ENCODE results near the gene BICD1. TPM values are rescaled to one million over a fixed set of nuclear protein-coding genes. Genes with fewer than 3 reads are reported as not detected.

Gene BICD1
- polyA plus RNA-seq, 1 of the 3 experiments (the other 2 are of a cell fraction), result 12.1 TPM

DNA sequence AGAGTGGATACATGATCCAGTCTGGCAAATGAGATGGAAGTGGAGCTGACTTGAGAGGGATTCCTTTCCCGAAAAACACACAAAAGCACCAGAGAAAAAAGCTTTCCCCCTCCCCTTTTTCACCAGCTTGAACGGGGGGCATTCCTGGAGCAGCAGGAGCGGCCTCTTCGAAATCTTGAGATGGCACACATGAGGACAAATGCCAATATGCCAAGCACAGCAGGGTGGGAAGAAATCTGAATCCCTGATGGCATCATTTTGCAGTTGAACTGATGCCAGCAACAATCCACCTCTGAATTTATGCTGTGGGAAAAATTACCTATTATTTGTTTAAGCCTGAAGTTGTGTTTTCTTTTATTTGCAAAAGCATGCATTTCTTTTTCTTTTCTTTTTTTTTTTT is 29.7 kb upstream of the BICD1 start:
- H3K27ac ChIP-seq (ENCODE audit: low read depth in 2 of 2, low read length in 1 of 2), result no peak overlapping the region
- H3K4me2 ChIP-seq, result no peak overlapping the region
- POLR2A ChIA-PET, result no interaction called here
- H3K9ac ChIP-seq, result no peak overlapping the region
- no peak for DNase-seq
- H3F3A ChIP-seq (replicated peaks; ENCODE audit: insufficient read depth), result no peaks in the 10 kb centered on the region
- WGBS (ENCODE audit: low lambda C conversion rate), result 86% methylated on average over 4 of the region's 4 CpGs
- CTCF ChIA-PET, result interaction anchor here (1.5 kb wide), 1 partner anchor 233 kb away, joined by 3 read pairs; no protein-coding TSS in a partner anchor
- H2AFZ ChIP-seq (ENCODE audit: low read depth), result no peak overlapping the region
- H3K9me2 ChIP-seq, result no peaks in the 10 kb centered on the region
- TF ChIP-seq TAF1 (IDR thresholded peaks at IDR 0.05; ENCODE audit: borderline replicate concordance, low read depth, low read length), result no peak
- TF ChIP-seq, protein P1, sequence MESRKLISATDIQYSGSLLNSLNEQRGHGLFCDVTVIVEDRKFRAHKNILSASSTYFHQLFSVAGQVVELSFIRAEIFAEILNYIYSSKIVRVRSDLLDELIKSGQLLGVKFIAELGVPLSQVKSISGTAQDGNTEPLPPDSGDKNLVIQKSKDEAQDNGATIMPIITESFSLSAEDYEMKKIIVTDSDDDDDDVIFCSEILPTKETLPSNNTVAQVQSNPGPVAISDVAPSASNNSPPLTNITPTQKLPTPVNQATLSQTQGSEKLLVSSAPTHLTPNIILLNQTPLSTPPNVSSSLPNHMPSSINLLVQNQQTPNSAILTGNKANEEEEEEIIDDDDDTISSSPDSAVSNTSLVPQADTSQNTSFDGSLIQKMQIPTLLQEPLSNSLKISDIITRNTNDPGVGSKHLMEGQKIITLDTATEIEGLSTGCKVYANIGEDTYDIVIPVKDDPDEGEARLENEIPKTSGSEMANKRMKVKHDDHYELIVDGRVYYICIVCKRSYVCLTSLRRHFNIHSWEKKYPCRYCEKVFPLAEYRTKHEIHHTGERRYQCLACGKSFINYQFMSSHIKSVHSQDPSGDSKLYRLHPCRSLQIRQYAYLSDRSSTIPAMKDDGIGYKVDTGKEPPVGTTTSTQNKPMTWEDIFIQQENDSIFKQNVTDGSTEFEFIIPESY (IDR thresholded peaks at IDR 0.05; ENCODE audit: borderline replicate concordance, low read depth), result no peak
- H3K4me1 ChIP-seq (ENCODE audit: control insufficient read depth in 1 of 2, insufficient read depth in 2 of 2, low read depth in 1 of 2, low read length in 1 of 2), result no peaks in the 10 kb centered on the region; a peak in 1 of 4 replicates
- H3K27me3 ChIP-seq (ENCODE audit: insufficient read depth), result no peaks in the 10 kb centered on the region
- H3K9me3 ChIP-seq, result no peaks in the 10 kb centered on the region; the same call in 1 of the 2 replicates
- H4K20me1 ChIP-seq (ENCODE audit: insufficient read depth), result no peaks in the 10 kb centered on the region
- no peaks in the 10 kb centered on the region for H3K36me3 ChIP-seq (replicated peaks in 1 of 2; ENCODE audit: control insufficient read depth in 1 of 2, insufficient read depth in 2 of 2, low read length in 1 of 2)
- no peaks in the 10 kb centered on the region for H3K79me2 ChIP-seq (ENCODE audit: insufficient read depth)
- H3K4me3 ChIP-seq (ENCODE audit: low read depth in 2 of 2, low read length in 1 of 2), result no peak overlapping the region

DNA sequence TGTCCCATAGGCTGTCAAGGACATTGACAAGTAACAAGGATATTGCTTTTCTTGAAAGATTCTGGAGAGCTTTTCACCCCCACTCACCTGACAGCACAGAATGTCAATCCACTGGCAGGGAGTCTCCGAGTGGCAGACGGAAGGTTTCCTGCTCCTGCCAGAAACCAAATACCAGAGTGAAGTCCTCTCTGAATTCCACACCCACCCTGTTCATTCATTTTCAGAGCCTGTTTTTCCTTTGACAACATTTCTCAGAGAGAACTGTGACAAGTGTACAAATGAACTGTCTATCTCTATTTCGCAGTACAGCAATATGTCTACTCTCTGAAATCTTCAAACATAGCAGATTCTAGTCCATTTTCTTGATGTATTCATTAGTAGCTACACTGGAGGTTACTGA is 26.2 kb upstream of the BICD1 start:
- Histone ChIP-seq H3K4me3 (ENCODE audit: low read depth in 2 of 2, low read length in 1 of 2) (no peak overlapping the region), H2AFZ (ENCODE audit: low read depth) (no peak overlapping the region), H3K79me2 (ENCODE audit: insufficient read depth) (no peaks in the 10 kb centered on the region), H3F3A (replicated peaks; ENCODE audit: insufficient read depth) (peaks cover 11% of the 10 kb centered on the region), H4K20me1 (ENCODE audit: insufficient read depth) (no peaks in the 10 kb centered on the region), H3K4me2 (no peak overlapping the region), H3K36me3 (replicated peaks in 1 of 2; ENCODE audit: control insufficient read depth in 1 of 2, insufficient read depth in 2 of 2, low read length in 1 of 2) (no peaks in the 10 kb centered on the region), H3K27me3 (ENCODE audit: insufficient read depth) (no peaks in the 10 kb centered on the region), H3K27ac (ENCODE audit: low read depth in 2 of 2, low read length in 1 of 2) (no peak overlapping the region), H3K9me3 (no peaks in the 10 kb centered on the region), H3K9ac (no peak overlapping the region), H3K4me1 (ENCODE audit: control insufficient read depth in 1 of 2, insufficient read depth in 2 of 2, low read depth in 1 of 2, low read length in 1 of 2) (peaks cover 0 to 5% of the 10 kb centered on the region in 2 experiments; a peak in 1 of 4 replicates), H3K9me2 (no peaks in the 10 kb centered on the region)
- DNase-seq, result no peak
- ChIA-PET POLR2A (no interaction called here), CTCF (interaction anchor here (1.7 kb wide), 1 partner anchor 20 kb away, joined by 6 read pairs; no protein-coding TSS in a partner anchor)
- no peak for TF ChIP-seq SMC3 (IDR thresholded peaks at IDR 0.05; ENCODE audit: low read depth, low read length)
- no peak for TF ChIP-seq FOXM1 (IDR thresholded peaks at IDR 0.05; ENCODE audit: low read depth)
- TF ChIP-seq, protein P2, sequence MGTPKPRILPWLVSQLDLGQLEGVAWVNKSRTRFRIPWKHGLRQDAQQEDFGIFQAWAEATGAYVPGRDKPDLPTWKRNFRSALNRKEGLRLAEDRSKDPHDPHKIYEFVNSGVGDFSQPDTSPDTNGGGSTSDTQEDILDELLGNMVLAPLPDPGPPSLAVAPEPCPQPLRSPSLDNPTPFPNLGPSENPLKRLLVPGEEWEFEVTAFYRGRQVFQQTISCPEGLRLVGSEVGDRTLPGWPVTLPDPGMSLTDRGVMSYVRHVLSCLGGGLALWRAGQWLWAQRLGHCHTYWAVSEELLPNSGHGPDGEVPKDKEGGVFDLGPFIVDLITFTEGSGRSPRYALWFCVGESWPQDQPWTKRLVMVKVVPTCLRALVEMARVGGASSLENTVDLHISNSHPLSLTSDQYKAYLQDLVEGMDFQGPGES (IDR thresholded peaks at IDR 0.05; ENCODE audit: low read depth, low read length), result no peak
- TF ChIP-seq, protein P3, sequence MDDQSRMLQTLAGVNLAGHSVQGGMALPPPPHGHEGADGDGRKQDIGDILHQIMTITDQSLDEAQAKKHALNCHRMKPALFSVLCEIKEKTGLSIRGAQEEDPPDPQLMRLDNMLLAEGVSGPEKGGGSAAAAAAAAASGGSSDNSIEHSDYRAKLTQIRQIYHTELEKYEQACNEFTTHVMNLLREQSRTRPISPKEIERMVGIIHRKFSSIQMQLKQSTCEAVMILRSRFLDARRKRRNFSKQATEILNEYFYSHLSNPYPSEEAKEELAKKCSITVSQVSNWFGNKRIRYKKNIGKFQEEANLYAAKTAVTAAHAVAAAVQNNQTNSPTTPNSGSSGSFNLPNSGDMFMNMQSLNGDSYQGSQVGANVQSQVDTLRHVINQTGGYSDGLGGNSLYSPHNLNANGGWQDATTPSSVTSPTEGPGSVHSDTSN (IDR thresholded peaks at IDR 0.05), result no peak
- no peak for TF ChIP-seq MEF2A (IDR thresholded peaks at IDR 0.05; ENCODE audit: borderline replicate concordance, low read depth)
- TF ChIP-seq YY1 (IDR thresholded peaks at IDR 0.05; ENCODE audit: low read depth), result no peak
- TF ChIP-seq TEAD4 (IDR thresholded peaks at IDR 0.05; ENCODE audit: borderline replicate concordance, insufficient read depth), result no peak
- TF ChIP-seq, protein P4, sequence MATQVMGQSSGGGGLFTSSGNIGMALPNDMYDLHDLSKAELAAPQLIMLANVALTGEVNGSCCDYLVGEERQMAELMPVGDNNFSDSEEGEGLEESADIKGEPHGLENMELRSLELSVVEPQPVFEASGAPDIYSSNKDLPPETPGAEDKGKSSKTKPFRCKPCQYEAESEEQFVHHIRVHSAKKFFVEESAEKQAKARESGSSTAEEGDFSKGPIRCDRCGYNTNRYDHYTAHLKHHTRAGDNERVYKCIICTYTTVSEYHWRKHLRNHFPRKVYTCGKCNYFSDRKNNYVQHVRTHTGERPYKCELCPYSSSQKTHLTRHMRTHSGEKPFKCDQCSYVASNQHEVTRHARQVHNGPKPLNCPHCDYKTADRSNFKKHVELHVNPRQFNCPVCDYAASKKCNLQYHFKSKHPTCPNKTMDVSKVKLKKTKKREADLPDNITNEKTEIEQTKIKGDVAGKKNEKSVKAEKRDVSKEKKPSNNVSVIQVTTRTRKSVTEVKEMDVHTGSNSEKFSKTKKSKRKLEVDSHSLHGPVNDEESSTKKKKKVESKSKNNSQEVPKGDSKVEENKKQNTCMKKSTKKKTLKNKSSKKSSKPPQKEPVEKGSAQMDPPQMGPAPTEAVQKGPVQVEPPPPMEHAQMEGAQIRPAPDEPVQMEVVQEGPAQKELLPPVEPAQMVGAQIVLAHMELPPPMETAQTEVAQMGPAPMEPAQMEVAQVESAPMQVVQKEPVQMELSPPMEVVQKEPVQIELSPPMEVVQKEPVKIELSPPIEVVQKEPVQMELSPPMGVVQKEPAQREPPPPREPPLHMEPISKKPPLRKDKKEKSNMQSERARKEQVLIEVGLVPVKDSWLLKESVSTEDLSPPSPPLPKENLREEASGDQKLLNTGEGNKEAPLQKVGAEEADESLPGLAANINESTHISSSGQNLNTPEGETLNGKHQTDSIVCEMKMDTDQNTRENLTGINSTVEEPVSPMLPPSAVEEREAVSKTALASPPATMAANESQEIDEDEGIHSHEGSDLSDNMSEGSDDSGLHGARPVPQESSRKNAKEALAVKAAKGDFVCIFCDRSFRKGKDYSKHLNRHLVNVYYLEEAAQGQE (IDR thresholded peaks at IDR 0.05; ENCODE audit: low read depth, low read length), result no peak
- TF ChIP-seq TAF1 (IDR thresholded peaks at IDR 0.05; ENCODE audit: borderline replicate concordance, low read depth, low read length), result no peak
- TF ChIP-seq RCOR1 (IDR thresholded peaks at IDR 0.05; ENCODE audit: low read length), result no peak
- TF ChIP-seq, protein P5, sequence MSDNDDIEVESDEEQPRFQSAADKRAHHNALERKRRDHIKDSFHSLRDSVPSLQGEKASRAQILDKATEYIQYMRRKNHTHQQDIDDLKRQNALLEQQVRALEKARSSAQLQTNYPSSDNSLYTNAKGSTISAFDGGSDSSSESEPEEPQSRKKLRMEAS (IDR thresholded peaks at IDR 0.05; ENCODE audit: low read depth), result no peak
- TF ChIP-seq EZH2phosphoT487 (IDR thresholded peaks at IDR 0.05; ENCODE audit: borderline replicate concordance, low read depth), result no peak
- no peak for TF ChIP-seq RAD21 (IDR thresholded peaks at IDR 0.05; ENCODE audit: low read length)
- TF ChIP-seq, protein P1 (IDR thresholded peaks at IDR 0.05; ENCODE audit: borderline replicate concordance, low read depth), result no peak
- 93% methylated on average over 3 of the region's 3 CpGs for WGBS (ENCODE audit: low lambda C conversion rate)
